ENCODE results near the gene PDXP.
A peak's percentile ranks its signal among the peaks of the same experiment; 100 is the strongest.

PDXP gene

GRCh38 chr22:37640591-37641560 lies 17.6 kb upstream of the PDXP start:
- Histone ChIP-seq H2AK5ac (ENCODE audit: low read length, severe bottlenecking) (no peak overlapping the region), H3K18ac (ENCODE audit: low read depth in 1 of 2, low read length in 2 of 2) (peak overlapping the region; percentile 16 to 67), H3K27ac (ENCODE audit: low read length, poor library complexity, severe bottlenecking) (no peak overlapping the region), H4K91ac (ENCODE audit: low read length) (peak overlapping the region; percentile 35), H4K8ac (ENCODE audit: low read length) (peak overlapping the region; percentile 57), H2BK15ac (ENCODE audit: low read depth, poor library complexity, severe bottlenecking) (peak overlapping the region; percentile 52), H2BK120ac (ENCODE audit: low read depth, low read length) (no peak overlapping the region), H3K4me2 (ENCODE audit: low read length, poor library complexity, severe bottlenecking) (peak overlapping the region; percentile 74), H3K36me3 (ENCODE audit: control insufficient read depth in 1 of 2, insufficient read depth in 2 of 2, low read depth in 1 of 2, low read length in 2 of 2) (peaks cover 17 to 47% of the 10 kb centered on the region in 2 experiments), H3K4me1 (ENCODE audit: control insufficient read depth, insufficient read depth, low read depth, low read length) (peaks cover 65% of the 10 kb centered on the region), H3K14ac (ENCODE audit: low read length in 2 of 2) (peak overlapping the region in 1 of 2 experiments; percentile 90), H3K79me1 (replicated peaks; ENCODE audit: low read length, poor library complexity, severe bottlenecking) (peaks cover 25% of the 10 kb centered on the region), H3K27me3 (ENCODE audit: control insufficient read depth in 1 of 2, insufficient read depth in 1 of 2, low read length in 2 of 2) (peaks cover 0 to 5% of the 10 kb centered on the region in 2 experiments), H2AFZ (ENCODE audit: low read depth, low read length) (no peak overlapping the region), H2BK5ac (ENCODE audit: low read depth, low read length, poor library complexity, severe bottlenecking) (no peak overlapping the region), H3K4me3 (ENCODE audit: insufficient read depth in 1 of 2, low read depth in 1 of 2, low read length in 2 of 2) (peak overlapping the region; percentile 78 to 87), H3K9ac (ENCODE audit: low read length) (peak overlapping the region; percentile 79), H2BK12ac (ENCODE audit: low read length in 2 of 2) (peak overlapping the region in 1 of 2 experiments; percentile 31), H3K9me3 (ENCODE audit: control insufficient read depth, low read length) (no peaks in the 10 kb centered on the region), H3K23ac (ENCODE audit: low read length in 2 of 2) (no peak overlapping the region), H3K4ac (ENCODE audit: low read depth in 1 of 2, low read length in 2 of 2) (peak overlapping the region; percentile 44 to 77)
- DNase-seq: peak; percentile 20
- 91% methylated on average over 18 of the region's 24 CpGs for WGBS

GRCh38 chr22:37641561-37641949 lies 17.0 kb upstream of the PDXP start:
- no peak for DNase-seq
- Histone ChIP-seq H3K4ac (ENCODE audit: low read depth in 1 of 2, low read length in 2 of 2) (no peak overlapping the region), H3K18ac (ENCODE audit: low read depth in 1 of 2, low read length in 2 of 2) (no peak overlapping the region), H2AFZ (ENCODE audit: low read depth, low read length) (no peak overlapping the region), H2AK5ac (ENCODE audit: low read length, severe bottlenecking) (no peak overlapping the region), H3K14ac (ENCODE audit: low read length in 2 of 2) (no peak overlapping the region), H3K36me3 (ENCODE audit: control insufficient read depth in 1 of 2, insufficient read depth in 2 of 2, low read depth in 1 of 2, low read length in 2 of 2) (peaks cover 17 to 53% of the 10 kb centered on the region in 2 experiments), H3K9ac (ENCODE audit: low read length) (no peak overlapping the region), H3K27ac (ENCODE audit: low read length, poor library complexity, severe bottlenecking) (no peak overlapping the region), H3K23ac (ENCODE audit: low read length in 2 of 2) (no peak overlapping the region), H4K91ac (ENCODE audit: low read length) (no peak overlapping the region), H3K79me1 (replicated peaks; ENCODE audit: low read length, poor library complexity, severe bottlenecking) (peaks cover 28% of the 10 kb centered on the region), H2BK5ac (ENCODE audit: low read depth, low read length, poor library complexity, severe bottlenecking) (no peak overlapping the region), H3K9me3 (ENCODE audit: control insufficient read depth, low read length) (no peaks in the 10 kb centered on the region), H3K4me1 (ENCODE audit: control insufficient read depth, insufficient read depth, low read depth, low read length) (peaks cover 58% of the 10 kb centered on the region), H2BK15ac (ENCODE audit: low read depth, poor library complexity, severe bottlenecking) (no peak overlapping the region), H3K4me3 (ENCODE audit: insufficient read depth in 1 of 2, low read depth in 1 of 2, low read length in 2 of 2) (no peak overlapping the region), H4K8ac (ENCODE audit: low read length) (no peak overlapping the region), H2BK12ac (ENCODE audit: low read length in 2 of 2) (no peak overlapping the region), H3K4me2 (ENCODE audit: low read length, poor library complexity, severe bottlenecking) (no peak overlapping the region), H3K27me3 (ENCODE audit: control insufficient read depth in 1 of 2, insufficient read depth in 1 of 2, low read length in 2 of 2) (peaks cover 0 to 5% of the 10 kb centered on the region in 2 experiments), H2BK120ac (ENCODE audit: low read depth, low read length) (no peak overlapping the region)
- WGBS: 93% methylated on average over 5 of the region's 5 CpGs

GRCh38 chr22:37643225-37643847 lies 15.2 kb upstream of the PDXP start:
- no peak overlapping the region for H3K4me3 ChIP-seq (ENCODE audit: insufficient read depth in 1 of 2, low read depth in 1 of 2, low read length in 2 of 2)
- H3K4me2 ChIP-seq (ENCODE audit: low read length, poor library complexity, severe bottlenecking): no peak overlapping the region
- no peak overlapping the region for H3K23ac ChIP-seq (ENCODE audit: low read length in 2 of 2)
- H2BK5ac ChIP-seq (ENCODE audit: low read depth, low read length, poor library complexity, severe bottlenecking): no peak overlapping the region
- H3K14ac ChIP-seq (ENCODE audit: low read length in 2 of 2): no peak overlapping the region
- H2BK120ac ChIP-seq (ENCODE audit: low read depth, low read length): no peak overlapping the region
- peak; percentile 71 for DNase-seq
- no peak overlapping the region for H3K18ac ChIP-seq (ENCODE audit: low read depth in 1 of 2, low read length in 2 of 2)
- peaks cover 40% of the 10 kb centered on the region for H3K79me1 ChIP-seq (replicated peaks; ENCODE audit: low read length, poor library complexity, severe bottlenecking)
- H3K4ac ChIP-seq (ENCODE audit: low read depth in 1 of 2, low read length in 2 of 2): no peak overlapping the region
- H2BK12ac ChIP-seq (ENCODE audit: low read length in 2 of 2): peak overlapping the region in 1 of 2 experiments; percentile 12
- 39% methylated on average over 9 of the region's 9 CpGs for WGBS
- H2AFZ ChIP-seq (ENCODE audit: low read depth, low read length): no peak overlapping the region
- no peak overlapping the region for H3K27ac ChIP-seq (ENCODE audit: low read length, poor library complexity, severe bottlenecking)
- no peak overlapping the region for H4K8ac ChIP-seq (ENCODE audit: low read length)
- H2AK5ac ChIP-seq (ENCODE audit: low read length, severe bottlenecking): no peak overlapping the region
- H3K27me3 ChIP-seq (ENCODE audit: control insufficient read depth in 1 of 2, insufficient read depth in 1 of 2, low read length in 2 of 2): peaks cover 0 to 5% of the 10 kb centered on the region in 2 experiments
- H3K4me1 ChIP-seq (ENCODE audit: control insufficient read depth, insufficient read depth, low read depth, low read length): peaks cover 43% of the 10 kb centered on the region
- H4K91ac ChIP-seq (ENCODE audit: low read length): no peak overlapping the region
- H3K36me3 ChIP-seq (ENCODE audit: control insufficient read depth in 1 of 2, insufficient read depth in 2 of 2, low read depth in 1 of 2, low read length in 2 of 2): peaks cover 30 to 70% of the 10 kb centered on the region in 2 experiments
- H3K9ac ChIP-seq (ENCODE audit: low read length): peak overlapping the region; percentile 57
- H2BK15ac ChIP-seq (ENCODE audit: low read depth, poor library complexity, severe bottlenecking): no peak overlapping the region
- no peaks in the 10 kb centered on the region for H3K9me3 ChIP-seq (ENCODE audit: control insufficient read depth, low read length)

GRCh38 chr22:37647317-37647716 lies 11.2 kb upstream of the PDXP start:
- Histone ChIP-seq H3K9ac (ENCODE audit: low read length) (no peak overlapping the region), H3K14ac (ENCODE audit: low read length in 2 of 2) (no peak overlapping the region), H2BK120ac (ENCODE audit: low read depth, low read length) (no peak overlapping the region), H4K91ac (ENCODE audit: low read length) (no peak overlapping the region), H3K79me1 (replicated peaks; ENCODE audit: low read length, poor library complexity, severe bottlenecking) (peaks cover 49% of the 10 kb centered on the region), H3K4me1 (ENCODE audit: control insufficient read depth, insufficient read depth, low read depth, low read length) (peaks cover 16% of the 10 kb centered on the region), H3K23ac (ENCODE audit: low read length in 2 of 2) (no peak overlapping the region), H3K4me2 (ENCODE audit: low read length, poor library complexity, severe bottlenecking) (no peak overlapping the region), H3K27ac (ENCODE audit: low read length, poor library complexity, severe bottlenecking) (no peak overlapping the region), H2BK12ac (ENCODE audit: low read length in 2 of 2) (no peak overlapping the region), H3K27me3 (ENCODE audit: control insufficient read depth in 1 of 2, insufficient read depth in 1 of 2, low read length in 2 of 2) (no peaks in the 10 kb centered on the region), H3K36me3 (ENCODE audit: control insufficient read depth in 1 of 2, insufficient read depth in 2 of 2, low read depth in 1 of 2, low read length in 2 of 2) (peaks cover 46 to 93% of the 10 kb centered on the region in 2 experiments), H4K8ac (ENCODE audit: low read length) (no peak overlapping the region), H3K18ac (ENCODE audit: low read depth in 1 of 2, low read length in 2 of 2) (no peak overlapping the region), H2BK5ac (ENCODE audit: low read depth, low read length, poor library complexity, severe bottlenecking) (no peak overlapping the region), H2AK5ac (ENCODE audit: low read length, severe bottlenecking) (no peak overlapping the region), H3K4me3 (ENCODE audit: insufficient read depth in 1 of 2, low read depth in 1 of 2, low read length in 2 of 2) (no peak overlapping the region), H2AFZ (ENCODE audit: low read depth, low read length) (no peak overlapping the region), H2BK15ac (ENCODE audit: low read depth, poor library complexity, severe bottlenecking) (no peak overlapping the region), H3K9me3 (ENCODE audit: control insufficient read depth, low read length) (no peaks in the 10 kb centered on the region), H3K4ac (ENCODE audit: low read depth in 1 of 2, low read length in 2 of 2) (no peak overlapping the region)
- WGBS: 89% methylated on average over 7 of the region's 9 CpGs
- DNase-seq: no peak
